ENCODE measurements around the gene PTPRT.

PTPRT gene

DNA sequence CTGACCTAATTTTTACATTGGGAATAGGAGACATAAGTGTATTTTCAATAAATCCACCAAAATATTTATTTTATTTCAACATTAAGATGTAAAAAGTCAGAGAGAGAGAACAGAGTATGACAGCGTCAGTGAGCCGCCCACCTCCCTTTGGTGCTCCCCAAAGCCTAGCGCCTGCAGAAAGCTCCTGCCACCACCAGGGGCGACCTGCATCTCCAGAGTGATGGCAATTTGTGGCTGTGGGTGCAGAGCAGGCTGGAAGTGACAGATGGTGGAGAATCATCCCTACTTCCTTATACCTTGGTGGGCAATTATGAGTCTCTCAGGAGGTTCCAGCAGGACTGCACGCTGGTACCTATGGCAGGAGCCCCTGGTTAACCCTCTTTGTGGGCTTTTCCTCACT is 87.3 kb downstream of the PTPRT start:
- no peak overlapping the region for H3K4me3 ChIP-seq (ENCODE audit: low read length)
- no peak for TF ChIP-seq ZNF274 (IDR thresholded peaks at IDR 0.05; ENCODE audit: low read depth, low read length)

DNA sequence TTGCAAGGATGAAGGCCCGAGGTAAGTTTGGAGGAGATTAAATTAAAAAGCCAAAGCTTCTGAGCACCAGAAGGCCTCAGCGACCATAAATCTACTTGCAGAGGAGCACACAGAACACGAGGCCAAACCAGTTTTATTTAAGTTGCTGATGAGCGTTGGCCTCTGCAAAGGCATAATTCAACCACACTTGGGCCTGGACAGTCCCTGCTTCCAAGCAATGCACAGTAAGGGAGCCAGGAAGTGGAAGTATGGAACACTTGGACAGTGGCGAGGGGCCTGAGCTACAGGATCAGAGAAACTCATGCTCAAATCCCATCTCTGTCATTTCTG is 92.8 kb downstream of the PTPRT start:
- TF ChIP-seq ZNF274 (IDR thresholded peaks at IDR 0.05; ENCODE audit: low read depth, low read length) = no peak
- no peak overlapping the region for H3K4me3 ChIP-seq (ENCODE audit: low read length)

DNA sequence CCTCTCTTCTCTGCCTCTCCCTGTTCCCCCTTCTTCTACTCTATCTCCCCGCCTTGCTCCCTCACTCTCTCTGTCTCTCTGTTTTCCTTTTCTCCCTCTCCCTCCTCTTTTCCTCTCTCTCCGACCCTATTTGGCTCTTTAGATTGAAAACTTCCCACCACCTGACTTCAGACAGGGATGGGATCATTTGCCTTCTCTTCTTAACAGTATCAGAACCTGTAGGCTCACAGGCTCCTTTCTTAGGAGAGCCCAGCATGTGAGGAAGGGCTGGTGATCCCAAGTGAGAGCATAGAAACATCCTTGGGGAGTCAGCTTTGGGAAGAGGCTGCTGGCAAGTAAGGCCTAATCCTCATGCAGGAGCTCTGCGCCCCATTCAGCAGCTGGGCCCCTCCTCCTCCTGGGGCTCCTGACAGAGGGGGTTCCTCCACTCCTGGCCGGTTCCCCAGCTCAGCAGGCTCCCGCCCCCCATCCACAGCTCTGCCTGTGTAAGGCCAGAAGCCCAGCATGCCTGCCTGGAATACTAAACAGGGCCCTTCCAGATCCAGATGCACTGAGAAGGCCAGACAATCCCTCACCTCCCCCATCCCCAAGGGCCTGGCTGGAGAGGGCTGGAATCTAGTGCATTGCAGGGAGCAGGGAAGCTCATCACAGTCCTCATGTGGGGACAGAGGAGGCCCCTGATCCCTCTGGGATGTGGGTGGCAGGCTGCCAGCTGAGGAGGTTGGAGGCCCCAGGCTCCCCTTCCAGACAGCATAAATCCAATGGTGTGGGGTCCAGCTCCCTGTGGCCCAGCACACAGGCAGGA is 93.4 kb downstream of the PTPRT start:
- no peak overlapping the region for H3K4me3 ChIP-seq (ENCODE audit: low read length)
- TF ChIP-seq ZNF274 (IDR thresholded peaks at IDR 0.05; ENCODE audit: low read depth, low read length) = no peak

DNA sequence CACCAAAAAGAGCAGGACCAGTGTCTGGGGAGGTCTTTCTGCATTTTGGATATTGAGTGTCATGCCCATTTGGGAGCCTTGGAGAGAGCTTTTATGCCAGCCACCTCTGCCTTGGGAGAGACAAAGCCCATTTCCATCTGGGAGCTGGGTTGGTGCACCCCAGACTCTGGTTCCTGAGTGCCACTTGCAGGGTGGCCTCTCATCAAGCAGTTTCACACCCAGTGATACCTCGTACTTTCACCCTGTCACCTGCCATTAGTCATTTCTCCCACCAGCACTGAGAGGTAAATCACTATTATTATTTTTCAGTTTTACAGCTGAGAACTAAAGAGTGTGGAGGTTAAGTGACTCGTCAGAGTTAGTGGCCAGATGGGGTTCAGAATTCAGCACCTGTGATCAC is 94.7 kb downstream of the PTPRT start:
- H3K4me3 ChIP-seq (ENCODE audit: low read length) = no peak overlapping the region
- TF ChIP-seq ZNF274 (IDR thresholded peaks at IDR 0.05; ENCODE audit: low read depth, low read length) = no peak

DNA sequence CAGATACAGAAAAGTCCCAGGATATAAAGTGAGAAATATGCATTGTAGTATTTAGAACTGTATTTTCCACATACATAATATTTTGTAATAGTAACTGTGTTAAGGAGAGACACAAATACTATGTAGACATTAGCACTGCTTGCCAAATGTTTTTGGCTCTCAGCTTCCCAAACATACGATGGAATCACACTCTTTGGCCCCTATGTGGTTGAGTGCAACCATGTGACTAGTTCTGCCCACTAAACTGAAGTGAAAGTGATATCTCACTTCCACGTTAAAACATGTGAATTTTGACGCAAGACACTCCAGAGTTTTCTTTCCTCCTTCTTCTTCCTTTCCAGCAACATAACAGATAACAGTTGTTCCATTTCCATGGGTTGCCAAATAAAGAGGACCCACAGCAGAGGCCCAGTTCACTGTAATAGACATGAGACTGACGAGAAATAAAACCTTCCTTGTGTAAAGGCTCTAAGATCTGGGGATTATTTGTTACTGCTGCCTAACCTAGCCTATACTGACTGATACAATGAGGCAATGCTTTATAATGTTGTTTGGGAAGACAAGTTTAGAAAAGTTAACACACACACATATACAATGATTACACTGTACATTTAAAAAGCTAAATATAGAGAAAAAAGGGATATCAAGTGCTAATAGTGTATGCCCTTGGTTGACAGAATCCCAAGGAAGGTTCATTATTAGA is 97.2 kb downstream of the PTPRT start:
- no peak overlapping the region for H3K4me3 ChIP-seq (ENCODE audit: low read length)
- no peak for TF ChIP-seq ZNF274 (IDR thresholded peaks at IDR 0.05; ENCODE audit: low read depth, low read length)

DNA sequence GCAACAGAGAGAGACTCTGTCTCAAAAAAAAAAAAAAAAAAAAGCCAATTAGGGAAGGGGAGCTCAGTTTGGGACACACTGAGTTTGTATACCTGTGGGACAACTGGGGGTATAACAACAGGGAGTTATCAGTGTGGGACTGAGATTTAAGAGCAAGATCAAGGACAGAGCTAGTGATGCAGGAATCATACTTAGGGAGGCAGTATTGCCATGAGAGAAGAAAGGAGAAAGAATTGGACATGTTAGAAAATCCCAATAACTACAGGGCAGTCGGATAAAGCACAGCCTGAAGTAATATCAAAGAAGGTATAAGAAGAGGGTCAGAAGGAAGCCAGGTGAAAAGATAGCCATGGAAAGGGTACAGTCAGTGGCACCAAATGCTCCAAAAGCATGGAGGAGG is 121.2 kb downstream of the PTPRT start:
- H3K4me3 ChIP-seq (ENCODE audit: low read length) = no peak overlapping the region
- no peak for TF ChIP-seq ZNF274 (IDR thresholded peaks at IDR 0.05; ENCODE audit: low read depth, low read length)

DNA sequence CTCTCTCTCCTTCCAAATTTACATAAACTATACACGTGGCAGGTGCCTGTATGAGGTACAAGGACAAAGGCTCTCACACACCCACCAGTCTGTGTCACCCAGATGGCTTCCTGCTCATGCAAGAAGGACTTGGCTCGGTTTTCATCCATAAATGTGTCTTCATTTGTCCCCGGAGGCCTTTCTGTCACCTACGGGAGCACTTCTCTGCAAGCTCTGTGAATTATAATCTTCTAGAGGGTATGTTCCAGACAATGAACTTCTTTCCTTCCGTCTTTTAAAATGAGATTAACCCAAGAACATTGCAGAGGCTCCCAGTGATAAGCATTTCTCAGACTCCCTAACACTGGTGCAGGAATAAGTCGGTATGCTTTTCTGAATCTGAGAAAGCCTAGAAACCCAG is 123.6 kb downstream of the PTPRT start:
- TF ChIP-seq ZNF274 (IDR thresholded peaks at IDR 0.05; ENCODE audit: low read depth, low read length) = no peak
- H3K4me3 ChIP-seq (ENCODE audit: low read length) = no peak overlapping the region

DNA sequence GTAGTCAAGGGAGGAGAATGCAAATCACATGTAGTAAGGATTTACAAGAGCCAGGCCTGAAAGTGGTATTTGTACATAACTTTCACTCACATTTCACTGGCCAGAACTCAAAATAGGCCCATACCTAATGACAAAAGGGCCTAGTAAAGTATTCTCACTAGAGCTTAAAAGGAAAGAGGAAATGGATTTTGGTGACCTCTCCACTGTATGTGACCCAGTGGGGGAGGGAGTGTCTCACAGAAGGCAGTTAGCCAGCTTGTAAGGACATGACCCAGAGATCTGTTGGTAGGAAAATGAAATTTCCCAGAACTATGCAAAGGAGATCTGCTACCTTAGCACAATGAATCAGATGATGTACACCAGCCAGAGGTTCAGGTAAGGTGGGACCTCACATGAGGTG is 124.4 kb downstream of the PTPRT start:
- H3K4me3 ChIP-seq (ENCODE audit: low read length) = no peak overlapping the region
- TF ChIP-seq ZNF274 (IDR thresholded peaks at IDR 0.05; ENCODE audit: low read depth, low read length) = no peak

DNA sequence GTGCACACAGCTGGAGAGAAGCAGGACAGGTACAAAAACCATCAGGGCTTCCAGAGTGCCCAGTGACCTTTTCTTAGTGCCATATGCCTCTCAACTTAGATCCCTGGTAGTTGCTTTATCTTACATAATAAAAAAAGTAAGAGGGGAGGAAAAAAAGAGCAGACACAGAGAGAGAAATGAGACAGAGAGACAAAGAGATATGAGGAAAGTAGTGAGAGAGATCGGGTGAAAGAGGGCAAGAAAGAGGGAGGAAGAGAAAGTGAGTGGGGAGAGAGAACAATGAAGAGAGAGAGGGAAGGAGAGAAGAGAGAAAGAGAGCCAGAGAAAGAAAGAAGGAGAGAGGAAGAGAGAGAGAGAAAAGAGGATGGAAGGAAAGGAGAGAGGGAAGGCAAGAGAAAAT is 131.6 kb downstream of the PTPRT start:
- no peak overlapping the region for H3K4me3 ChIP-seq (ENCODE audit: low read length)
- TF ChIP-seq ZNF274 (IDR thresholded peaks at IDR 0.05; ENCODE audit: low read depth, low read length) = no peak

DNA sequence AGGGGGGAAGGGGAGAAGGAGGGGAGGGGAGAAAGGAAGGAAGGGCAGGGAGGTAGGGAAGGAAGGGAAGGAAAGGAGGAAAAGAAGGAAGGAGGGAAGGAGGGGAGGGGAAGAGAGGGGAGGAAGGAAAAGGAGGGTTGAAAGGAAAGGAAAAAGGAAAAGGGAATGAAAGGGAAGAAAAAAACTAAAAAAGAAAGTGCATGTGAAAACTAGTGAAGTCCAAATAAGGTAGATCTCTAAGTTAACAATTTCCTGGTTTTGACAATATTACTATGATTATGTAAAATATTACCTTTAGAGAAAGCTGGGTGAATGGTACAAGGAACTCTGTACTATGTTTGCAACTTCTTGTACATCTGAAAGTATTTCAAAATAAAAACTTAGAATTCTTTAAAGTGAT is 132.4 kb downstream of the PTPRT start:
- no peak for TF ChIP-seq ZNF274 (IDR thresholded peaks at IDR 0.05; ENCODE audit: low read depth, low read length)
- no peak overlapping the region for H3K4me3 ChIP-seq (ENCODE audit: low read length)

DNA sequence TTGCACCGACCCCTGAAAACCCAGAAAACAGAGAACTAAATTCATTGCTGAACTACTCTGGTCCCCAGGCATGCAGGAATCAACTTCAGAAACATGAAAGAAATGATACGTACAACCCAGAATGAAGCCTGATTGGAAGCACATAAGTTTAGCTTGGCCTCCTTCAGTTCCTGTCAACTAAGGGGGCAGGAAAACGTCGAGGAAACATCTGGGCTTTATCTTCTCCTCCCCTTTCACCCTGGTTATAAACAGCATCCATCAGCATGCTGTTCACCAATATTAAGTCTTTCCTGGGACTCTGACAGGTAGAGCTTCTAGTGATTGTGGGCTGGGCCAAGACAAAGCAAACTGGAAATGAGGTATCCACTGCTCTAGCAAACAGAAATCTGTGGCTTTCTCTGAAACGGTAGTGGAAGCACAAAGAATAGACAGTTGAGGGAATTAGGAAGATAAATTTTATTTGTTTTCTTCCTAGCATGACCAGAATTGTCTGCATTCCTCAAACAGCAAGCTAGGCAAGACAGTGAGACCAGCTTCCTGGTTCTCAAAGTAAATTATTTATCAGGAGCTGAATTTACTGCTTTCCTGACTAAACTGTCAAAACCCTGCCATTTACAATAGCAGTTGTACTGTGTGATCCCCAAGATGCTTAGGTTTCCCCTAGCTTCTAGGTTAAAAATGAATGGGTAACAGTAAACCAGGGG is 134.4 kb downstream of the PTPRT start:
- TF ChIP-seq ZNF274 (IDR thresholded peaks at IDR 0.05; ENCODE audit: low read depth, low read length) = no peak
- H3K4me3 ChIP-seq (ENCODE audit: low read length) = no peak overlapping the region

DNA sequence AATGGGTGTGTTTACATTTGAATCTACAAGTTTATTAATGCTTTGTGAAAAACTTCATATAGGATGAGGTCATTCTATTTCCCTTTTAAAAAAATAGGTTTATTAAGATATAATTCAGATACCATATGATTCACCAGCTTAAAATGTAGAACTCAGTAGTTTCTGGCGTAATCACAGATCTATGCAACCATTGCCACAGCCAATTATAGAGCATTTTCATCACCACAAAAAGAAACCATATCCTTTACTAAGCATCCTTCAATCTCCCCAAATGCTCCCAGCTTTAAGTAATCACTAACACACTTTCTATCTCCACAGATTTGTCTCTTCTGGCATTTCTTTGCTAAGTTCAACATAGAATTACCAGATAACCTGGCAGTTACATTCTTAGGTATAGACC is 137.2 kb downstream of the PTPRT start:
- TF ChIP-seq ZNF274 (IDR thresholded peaks at IDR 0.05; ENCODE audit: low read depth, low read length) = no peak
- H3K4me3 ChIP-seq (ENCODE audit: low read length) = no peak overlapping the region

DNA sequence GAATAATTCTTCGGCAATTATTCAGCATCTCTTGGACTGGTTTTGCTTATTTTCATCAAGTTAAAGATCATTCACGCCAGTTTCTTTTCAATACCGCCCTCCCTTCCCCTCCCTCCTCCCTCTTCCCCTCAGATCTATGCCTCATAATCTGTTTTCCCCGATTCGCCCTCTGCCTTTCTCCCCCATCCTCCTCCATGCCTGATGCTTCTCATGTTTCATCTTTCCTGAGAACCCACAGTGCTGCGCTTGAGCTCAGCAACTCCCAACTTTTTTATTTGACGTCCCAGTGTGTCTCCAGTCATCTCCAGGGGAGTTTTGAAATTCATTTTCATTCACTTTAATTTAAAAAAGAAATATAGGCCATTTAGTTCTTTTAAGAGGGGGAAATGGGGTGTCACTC is 142.7 kb downstream of the PTPRT start:
- no peak for TF ChIP-seq ZNF274 (IDR thresholded peaks at IDR 0.05; ENCODE audit: low read depth, low read length)
- H3K4me3 ChIP-seq (ENCODE audit: low read length) = no peak overlapping the region

DNA sequence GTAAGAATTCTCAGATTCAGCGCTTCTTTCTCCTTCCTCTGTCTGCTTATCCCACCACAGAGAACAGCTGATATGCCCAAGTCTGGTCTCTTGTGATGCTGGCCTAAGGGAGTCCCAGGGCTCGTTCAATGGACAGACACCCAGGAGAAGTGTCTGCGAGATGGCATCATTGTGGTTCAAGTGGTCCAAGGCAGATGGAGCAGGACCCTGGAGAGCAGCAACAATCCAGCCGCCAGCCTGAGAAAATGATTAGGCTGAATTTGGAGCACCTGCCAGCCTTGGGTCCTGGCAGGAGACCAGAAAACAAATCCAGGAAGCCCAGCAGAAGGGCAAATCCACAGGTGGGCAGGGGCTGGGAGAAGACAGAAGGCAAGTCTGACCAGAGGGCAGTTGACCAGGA is 145.8 kb downstream of the PTPRT start:
- TF ChIP-seq ZNF274 (IDR thresholded peaks at IDR 0.05; ENCODE audit: low read depth, low read length) = no peak
- no peak overlapping the region for H3K4me3 ChIP-seq (ENCODE audit: low read length)

DNA sequence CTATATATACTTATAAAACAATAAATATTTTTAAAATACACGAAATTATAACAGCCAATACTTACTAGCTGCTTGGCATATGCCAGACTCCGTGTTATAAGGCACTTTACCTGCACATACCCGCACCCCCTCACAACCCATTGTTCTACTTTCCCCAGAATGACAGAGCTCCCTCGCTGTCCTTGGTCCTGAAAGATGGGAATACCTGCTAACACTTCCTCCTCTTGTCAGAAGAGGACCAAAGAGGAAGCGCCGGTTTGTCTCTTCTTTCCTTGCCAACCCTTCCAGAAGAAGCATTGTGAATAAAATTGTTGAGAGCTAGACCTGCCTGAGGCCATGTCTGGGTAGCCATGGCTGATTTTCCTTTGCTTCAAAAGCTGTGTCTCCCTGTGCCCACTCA is 149.3 kb downstream of the PTPRT start:
- no peak for TF ChIP-seq ZNF274 (IDR thresholded peaks at IDR 0.05; ENCODE audit: low read depth, low read length)

More for the DNA sequence above, 149.3 kb downstream of the PTPRT start:
- no peak overlapping the region for H3K4me3 ChIP-seq (ENCODE audit: low read length)
